H9 (cell line): ENCODE results near the gene DBNDD1. TPM values are rescaled to one million over a fixed set of nuclear protein-coding genes. Genes with fewer than 3 reads are reported as not detected.
A peak's percentile ranks its signal among the peaks of the same experiment; 100 is the strongest.

Source experiments
- DNase-seq: peaks from one replicate; pipeline ENCODE4 v3.0.0-alpha.2; 2017
- H2AFZ ChIP-seq: one replicate; pipeline ENCODE4 v1.6.1; 2013; ENCODE audit warnings: mild to moderate bottlenecking, low read length, control low read depth, moderate library complexity
- H2AK5ac ChIP-seq: 2 replicates; pipeline ENCODE4 v1.6.1; 2013; ENCODE audit warnings: low read length, control low read depth, mixed read lengths; ENCODE audit not compliant: insufficient read length
- H2BK120ac ChIP-seq: one replicate; pipeline ENCODE4 v1.6.1; 2013; ENCODE audit warnings: low read depth, mild to moderate bottlenecking, low read length, control low read depth, inconsistent platforms; ENCODE audit not compliant: poor library complexity, severe bottlenecking
- H2BK12ac ChIP-seq: 2 replicates; pipeline ENCODE4 v1.6.1; 2013; ENCODE audit warnings: low read length, control low read depth, mixed read lengths, low read depth; ENCODE audit not compliant: insufficient read length
- H2BK15ac ChIP-seq: 2 replicates; pipeline ENCODE4 v1.6.1; 2013; ENCODE audit warnings: low read depth, low read length, control low read depth
- H2BK20ac ChIP-seq: one replicate; pipeline ENCODE4 v1.6.1; 2013; ENCODE audit warnings: low read depth, mild to moderate bottlenecking, low read length, control low read depth, inconsistent platforms; ENCODE audit not compliant: poor library complexity, severe bottlenecking
- H2BK5ac ChIP-seq: 2 replicates; pipeline ENCODE4 v1.6.1; 2013; ENCODE audit warnings: low read length, control low read depth, mixed read lengths; ENCODE audit not compliant: insufficient read length
- H3K14ac ChIP-seq: 2 replicates; pipeline ENCODE4 v1.6.1; 2013; ENCODE audit warnings: low read length, control low read depth; ENCODE audit not compliant: insufficient read depth
- H3K18ac ChIP-seq: 2 replicates; pipeline ENCODE4 v1.6.1; 2013; ENCODE audit warnings: low read depth, mild to moderate bottlenecking, mixed read lengths, low read length, control low read depth; ENCODE audit not compliant: insufficient read length
- H3K23ac ChIP-seq: 2 replicates; pipeline ENCODE4 v1.6.1; 2013; ENCODE audit warnings: low read length, control low read depth, mixed read lengths, low read depth; ENCODE audit not compliant: insufficient read length
- H3K23me2 ChIP-seq: 2 replicates; pipeline ENCODE4 v1.6.1; 2013; ENCODE audit warnings: low read depth, mild to moderate bottlenecking, mixed read lengths, low read length, control low read depth; ENCODE audit not compliant: insufficient read length, poor library complexity, severe bottlenecking
- H3K27ac ChIP-seq: 2 replicates; pipeline ENCODE4 v1.5.1; 2013; ENCODE audit warnings: low read length, control low read depth, mixed read lengths, low read depth; ENCODE audit not compliant: insufficient read length
- H3K27me3 ChIP-seq: 2 replicates; pipeline ENCODE4 v1.6.1; 2013; ENCODE audit warnings: low read length, control low read depth, inconsistent platforms; ENCODE audit not compliant: insufficient read depth
- H3K4ac ChIP-seq: 2 replicates; pipeline ENCODE4 v1.6.1; 2013; ENCODE audit warnings: low read depth, mild to moderate bottlenecking, control low read depth, inconsistent platforms, low read length, moderate library complexity
- H3K4me1 ChIP-seq: 2 replicates; pipeline ENCODE4 v1.6.1; 2013; ENCODE audit warnings: low read length, control low read depth, inconsistent platforms; ENCODE audit not compliant: insufficient read depth
- H3K4me2 ChIP-seq: 2 replicates; pipeline ENCODE4 v1.6.1; 2013; ENCODE audit warnings: low read length, control low read depth, mixed read lengths; ENCODE audit not compliant: insufficient read length, insufficient read depth
- H3K56ac ChIP-seq: 2 replicates; pipeline ENCODE4 v1.6.1; 2013; ENCODE audit warnings: low read depth, mild to moderate bottlenecking, mixed read lengths, low read length, control low read depth; ENCODE audit not compliant: insufficient read length
- H3K79me1 ChIP-seq: 2 replicates; pipeline ENCODE4 v1.6.1; 2013; ENCODE audit warnings: low read depth, mild to moderate bottlenecking, moderate library complexity, low read length, control low read depth, inconsistent platforms; ENCODE audit not compliant: insufficient read depth, poor library complexity, severe bottlenecking
- H3K79me2 ChIP-seq: 2 replicates; pipeline ENCODE4 v1.6.1; 2013; ENCODE audit warnings: low read length, control low read depth, inconsistent platforms; ENCODE audit not compliant: insufficient read depth
- H3K9ac ChIP-seq: 2 replicates; pipeline ENCODE4 v1.6.1; 2013; ENCODE audit warnings: low read length, control low read depth, mixed read lengths; ENCODE audit not compliant: insufficient read length; ENCODE audit errors: extremely low read depth
- H3K9me3 ChIP-seq: one replicate; pipeline ENCODE4 v1.6.1; 2013; ENCODE audit warnings: low read depth, low read length, inconsistent platforms; ENCODE audit not compliant: control insufficient read depth
- H3T11ph ChIP-seq: one replicate; pipeline ENCODE4 v1.6.1; 2013; ENCODE audit warnings: mild to moderate bottlenecking, low read length, control low read depth, inconsistent platforms
- H4K20me1 ChIP-seq: one replicate; pipeline ENCODE4 v1.6.1; 2013; ENCODE audit not compliant: control insufficient read depth, insufficient read length, insufficient read depth
- H4K5ac ChIP-seq: 2 replicates; pipeline ENCODE4 v1.6.1; 2013; ENCODE audit warnings: low read depth, mild to moderate bottlenecking, mixed read lengths, low read length, control low read depth; ENCODE audit not compliant: insufficient read length
- H4K8ac ChIP-seq: replicated peaks from 2 replicates; pipeline ENCODE4 v1.6.1; 2013; ENCODE audit warnings: low read length, control low read depth, mixed read lengths, low read depth; ENCODE audit not compliant: insufficient read length
- H4K91ac ChIP-seq: 2 replicates; pipeline ENCODE4 v1.6.1; 2013; ENCODE audit warnings: low read depth, mild to moderate bottlenecking, moderate library complexity, mixed read lengths, low read length, control low read depth; ENCODE audit not compliant: insufficient read length
- H3K27ac Mint-ChIP-seq, 3 experiments: 2 replicates in 2 of 3; 3 replicates in 1 of 3; pipeline ENCODE4 v1.8.0; 2020 to 2021; ENCODE audit warnings: mixed read lengths in 3 of 3, mild to moderate bottlenecking in 1 of 3, moderate library complexity in 1 of 3
- H3K27me3 Mint-ChIP-seq: 2 replicates; pipeline ENCODE4 v1.8.0; 2021; ENCODE audit warnings: low read depth, mild to moderate bottlenecking, moderate library complexity, mixed read lengths
- H3K36me3 Mint-ChIP-seq, 3 experiments: 2 replicates in 2 of 3; 3 replicates in 1 of 3; pipeline ENCODE4 v1.8.0; 2020 to 2021; ENCODE audit warnings: low read depth in 3 of 3, mixed read lengths in 3 of 3; ENCODE audit not compliant: insufficient read depth in 1 of 3
- H3K4me1 Mint-ChIP-seq, 2 experiments: 2 replicates each; pipeline ENCODE4 v1.8.0; 2020; ENCODE audit warnings: mixed read lengths in 2 of 2
- H3K4me3 Mint-ChIP-seq, 2 experiments: 2 replicates in 1 of 2; 3 replicates in 1 of 2; pipeline ENCODE4 v1.8.0; 2020 to 2021; ENCODE audit warnings: mild to moderate bottlenecking in 2 of 2, mixed read lengths in 2 of 2, moderate library complexity in 1 of 2
- H3K9me3 Mint-ChIP-seq, 2 experiments: 2 replicates in 1 of 2; 3 replicates in 1 of 2; pipeline ENCODE4 v1.8.0; 2020; ENCODE audit warnings: mild to moderate bottlenecking in 2 of 2, mixed read lengths in 2 of 2, moderate library complexity in 1 of 2
- CTCF ChIP-seq: fragments of 200-600 bp; sonication (generic); conservative IDR thresholded peaks from 3 replicates; pipeline ENCODE4 v1.8.0; 2021; ENCODE audit warnings: antibody characterized with exemption, mild to moderate bottlenecking
- WGBS: extraction: QIAGEN DNeasy Blood & Tissue Kit; methylation state at CpG from one replicate; pipeline ENCODE4 v1.1.7; 2013; ENCODE audit warnings: missing lambda C conversion rate, low lambda C conversion rate, mixed read lengths; ENCODE audit not compliant: insufficient read length; ENCODE audit errors: extremely low coverage; 5-methylcytosine and 5-hydroxymethylcytosine counted together
- total RNA-seq: library from RNA; stranded (reverse); gene quantifications from 2 replicates; pipeline ENCODE4 v1.2.1, GENCODE V29; 2021

Gene DBNDD1
- total RNA-seq, 1 experiment from 2014 or later = 87.3 TPM

- H2AFZ ChIP-seq = no peak overlapping the region
- peak overlapping the region; percentile 87; the same call in 1 of the 2 replicates for H3K14ac ChIP-seq
- Mint-ChIP-seq H3K27me3 (peaks cover 20% of the 10 kb centered on the region), H3K36me3 (peaks cover 21 to 42% (median 39%) of the 10 kb centered on the region in 3 experiments), H3K4me1 (peaks cover 12 to 16% of the 10 kb centered on the region in 2 experiments), H3K27ac (peak overlapping the region; percentile 98 to 99 (median 99); a peak in 6 of 7 replicates), H3K9me3 (peaks cover 16 to 22% of the 10 kb centered on the region in 2 experiments), H3K4me3 (peak overlapping the region; percentile 97 to 99)
- peaks cover 3% of the 10 kb centered on the region for H3K79me1 ChIP-seq
- no peak overlapping the region for H4K5ac ChIP-seq
- H3K9ac ChIP-seq = peak overlapping the region; percentile 98
- peaks cover 13% of the 10 kb centered on the region for H3K23me2 ChIP-seq
- H3K79me2 ChIP-seq = peaks cover 6% of the 10 kb centered on the region; the same call in 1 of the 2 replicates
- H3K23ac ChIP-seq = no peak overlapping the region
- DNase-seq = no peak
- H2BK120ac ChIP-seq = no peak overlapping the region
- H3K27ac ChIP-seq = no peak overlapping the region
- H3K18ac ChIP-seq = no peak overlapping the region
- no peak overlapping the region for H3K56ac ChIP-seq
- no peaks in the 10 kb centered on the region for H3K4me1 ChIP-seq
- no peak overlapping the region for H4K91ac ChIP-seq
- TF ChIP-seq CTCF = no peak
- no peak overlapping the region for H2AK5ac ChIP-seq
- WGBS = no CpG with 5 or more reads among the region's 14 CpGs
- H3T11ph ChIP-seq = no peak overlapping the region
- H3K4ac ChIP-seq = no peak overlapping the region
- no peak overlapping the region for H4K8ac ChIP-seq
- no peak overlapping the region for H2BK5ac ChIP-seq
- H3K4me2 ChIP-seq = peak overlapping the region; percentile 77
- no peaks in the 10 kb centered on the region for H3K9me3 ChIP-seq
- no peak overlapping the region for H2BK15ac ChIP-seq
- no peak overlapping the region for H2BK12ac ChIP-seq
- H3K27me3 ChIP-seq = no peaks in the 10 kb centered on the region
- H2BK20ac ChIP-seq = no peak overlapping the region
- H4K20me1 ChIP-seq = no peaks in the 10 kb centered on the region
These were observed 46.0 kb downstream of the DBNDD1 start for GRCh38 chr16:89973235-89973634.
